Left ventricle myocardium inferior (tissue), 1 donor: Measurements from ENCODE around the gene SEMA3B. TPM values are rescaled to one million over a fixed set of nuclear protein-coding genes. Genes with fewer than 3 reads are reported as not detected.

Source experiments
- DNase-seq: peaks from one replicate; pipeline ENCODE4 v3.0.0-alpha.2; 2020
- H3K27ac ChIP-seq: fragments of 200-600 bp; replicated peaks from 2 replicates; pipeline ENCODE4 v1.8.0; 2021
- H3K27me3 ChIP-seq: fragments of 200-600 bp; 2 replicates; pipeline ENCODE4 v1.8.0; 2021; ENCODE audit warnings: low read depth
- H3K36me3 ChIP-seq: fragments of 200-600 bp; 2 replicates; pipeline ENCODE4 v1.8.0; 2021
- H3K4me1 ChIP-seq: fragments of 200-600 bp; 2 replicates; pipeline ENCODE4 v1.8.0; 2021
- H3K4me3 ChIP-seq: fragments of 200-600 bp; 2 replicates; pipeline ENCODE4 v1.8.0; 2021; ENCODE audit warnings: mild to moderate bottlenecking, moderate library complexity
- H3K9me3 ChIP-seq: fragments of 200-600 bp; replicated peaks from 2 replicates; pipeline ENCODE4 v1.8.0; 2021
- intact Hi-C: fragments of 100-400 bp; cut with micrococcal nuclease; formaldehyde crosslinking; loops from one replicate; pipeline ENCODE4 v1.11.0; 2022
- total RNA-seq: library from RNA; stranded (reverse); fragmentation: NEBNext Ultra II Directional; extraction: Animal tissue kit (Norgen Biotek cat#: 25700); gene quantifications from one replicate; pipeline ENCODE4 v1.2.1, GENCODE V29; 2021
- TF ChIP-seq, protein P1 (sequence below): fragments of 200-600 bp; IDR thresholded peaks from 2 replicates; pipeline ENCODE4 v1.8.0; 2021; ENCODE audit warnings: antibody characterized with exemption, mild to moderate bottlenecking, borderline replicate concordance
- donor health status: DM: no; HTN: yes; CAD: no; lungs with severe emphysema.

SEMA3B gene
- total RNA-seq, 1 donor from 2014 or later, result 23.2 TPM

DNA sequence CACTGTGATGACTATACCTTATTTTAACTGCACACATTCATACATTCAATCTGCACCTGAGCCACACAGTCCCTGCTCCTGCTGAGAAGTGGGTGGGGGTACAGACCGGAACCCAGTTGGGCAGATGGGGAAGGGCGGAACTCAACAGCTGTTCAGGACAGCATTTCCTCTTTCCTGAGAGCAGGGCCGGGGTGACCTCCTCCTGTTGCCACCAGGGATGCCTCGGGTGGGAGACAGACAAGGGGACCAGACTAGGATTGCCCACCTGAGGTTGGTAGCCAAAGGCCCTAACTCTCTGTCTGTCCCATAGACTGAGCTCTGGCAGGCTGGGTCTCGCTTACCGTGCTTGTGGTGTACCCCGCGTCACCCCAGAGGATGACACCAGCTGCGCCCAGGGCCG lies 49.7 kb downstream of the SEMA3B start:
- H3K9me3 ChIP-seq, result no peaks in the 10 kb centered on the region
- intact Hi-C loops, result no loop called here
- H3K27me3 ChIP-seq, result no peaks in the 10 kb centered on the region
- H3K27ac ChIP-seq, result peak overlapping the region; percentile 99
- H3K4me1 ChIP-seq, result peaks cover 96% of the 10 kb centered on the region
- TF ChIP-seq, protein P1, sequence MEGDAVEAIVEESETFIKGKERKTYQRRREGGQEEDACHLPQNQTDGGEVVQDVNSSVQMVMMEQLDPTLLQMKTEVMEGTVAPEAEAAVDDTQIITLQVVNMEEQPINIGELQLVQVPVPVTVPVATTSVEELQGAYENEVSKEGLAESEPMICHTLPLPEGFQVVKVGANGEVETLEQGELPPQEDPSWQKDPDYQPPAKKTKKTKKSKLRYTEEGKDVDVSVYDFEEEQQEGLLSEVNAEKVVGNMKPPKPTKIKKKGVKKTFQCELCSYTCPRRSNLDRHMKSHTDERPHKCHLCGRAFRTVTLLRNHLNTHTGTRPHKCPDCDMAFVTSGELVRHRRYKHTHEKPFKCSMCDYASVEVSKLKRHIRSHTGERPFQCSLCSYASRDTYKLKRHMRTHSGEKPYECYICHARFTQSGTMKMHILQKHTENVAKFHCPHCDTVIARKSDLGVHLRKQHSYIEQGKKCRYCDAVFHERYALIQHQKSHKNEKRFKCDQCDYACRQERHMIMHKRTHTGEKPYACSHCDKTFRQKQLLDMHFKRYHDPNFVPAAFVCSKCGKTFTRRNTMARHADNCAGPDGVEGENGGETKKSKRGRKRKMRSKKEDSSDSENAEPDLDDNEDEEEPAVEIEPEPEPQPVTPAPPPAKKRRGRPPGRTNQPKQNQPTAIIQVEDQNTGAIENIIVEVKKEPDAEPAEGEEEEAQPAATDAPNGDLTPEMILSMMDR, result no peak
- no peak for DNase-seq
- peak overlapping the region; percentile 86 for H3K4me3 ChIP-seq
- H3K36me3 ChIP-seq, result peaks cover 45% of the 10 kb centered on the region

DNA sequence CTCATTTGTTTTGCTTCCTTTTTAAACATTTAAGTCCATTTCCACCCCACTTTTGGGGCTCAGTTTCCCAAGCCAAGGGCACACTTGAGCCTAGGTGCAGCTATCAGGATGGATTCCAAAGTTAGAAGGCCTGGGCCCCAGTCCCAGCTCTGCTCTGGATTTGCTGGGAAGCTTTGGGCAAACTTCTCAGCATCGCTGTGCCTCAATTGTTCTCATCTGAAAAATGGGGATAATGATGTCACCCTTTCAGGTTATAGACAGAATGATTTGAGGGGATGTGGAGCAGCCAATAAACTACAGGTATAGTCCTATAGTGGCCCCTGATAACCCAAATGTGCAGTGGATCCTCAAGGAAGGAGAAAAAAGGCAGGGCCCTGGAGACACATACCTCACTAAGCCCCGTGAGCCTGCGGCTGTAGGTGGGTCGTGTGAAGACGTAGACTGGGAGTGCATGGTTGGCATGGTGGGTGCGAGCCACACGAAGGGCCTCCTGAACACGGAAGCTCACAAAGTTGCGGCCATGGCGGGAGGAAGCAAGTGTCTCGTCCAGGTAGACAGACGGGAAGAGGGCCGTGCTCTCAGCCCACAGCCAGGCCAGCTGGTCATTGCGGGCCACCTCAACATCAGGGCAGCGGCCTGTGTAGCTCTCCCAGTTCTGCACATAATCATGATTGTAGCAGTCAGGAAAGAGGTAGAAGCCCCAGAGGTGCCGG lies 50.4 kb downstream of the SEMA3B start:
- Histone ChIP-seq H3K4me3 (peak overlapping the region; percentile 86), H3K27ac (peak overlapping the region; percentile 99), H3K27me3 (no peaks in the 10 kb centered on the region), H3K9me3 (no peaks in the 10 kb centered on the region), H3K36me3 (peaks cover 45% of the 10 kb centered on the region), H3K4me1 (peaks cover 97% of the 10 kb centered on the region)
- TF ChIP-seq, protein P1, result no peak
- intact Hi-C loops, result no loop called here
- no peak for DNase-seq

DNA sequence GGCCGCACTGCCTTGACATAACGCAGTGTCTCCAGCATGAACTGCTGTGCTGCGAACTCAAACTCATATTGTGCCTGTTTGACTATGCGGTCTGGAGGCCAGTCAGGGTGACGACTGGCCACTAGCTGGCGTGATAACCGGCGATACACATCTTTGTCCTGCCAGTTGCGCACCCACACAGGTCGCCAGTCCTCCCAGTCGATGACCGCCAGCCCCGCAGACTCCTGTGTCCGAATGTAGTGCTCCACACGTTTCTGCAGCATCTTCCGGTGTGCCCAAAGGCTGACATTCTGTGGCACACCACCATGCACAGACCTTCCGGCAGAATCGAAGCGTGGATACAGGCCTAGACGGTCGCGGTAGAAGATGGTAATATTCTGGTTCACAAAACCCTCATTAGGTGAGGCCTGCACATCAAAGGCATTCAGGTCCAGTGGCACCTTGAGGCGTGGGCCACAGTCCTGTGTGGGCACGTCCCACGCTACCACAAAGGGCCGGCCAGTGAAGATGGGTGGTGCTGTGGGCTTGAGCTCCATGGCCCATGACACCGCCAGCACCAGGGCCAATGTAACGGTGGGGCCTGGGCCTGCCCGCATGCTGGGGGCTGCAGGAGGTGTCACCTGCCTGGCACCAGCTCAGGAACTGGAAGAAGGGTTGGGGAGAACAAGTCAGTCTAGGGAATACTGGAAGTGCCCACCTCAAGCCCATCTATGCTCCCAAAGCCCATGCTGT lies 51.1 kb downstream of the SEMA3B start:
- H3K36me3 ChIP-seq, result peaks cover 45% of the 10 kb centered on the region
- DNase-seq, result no peak

DNA sequence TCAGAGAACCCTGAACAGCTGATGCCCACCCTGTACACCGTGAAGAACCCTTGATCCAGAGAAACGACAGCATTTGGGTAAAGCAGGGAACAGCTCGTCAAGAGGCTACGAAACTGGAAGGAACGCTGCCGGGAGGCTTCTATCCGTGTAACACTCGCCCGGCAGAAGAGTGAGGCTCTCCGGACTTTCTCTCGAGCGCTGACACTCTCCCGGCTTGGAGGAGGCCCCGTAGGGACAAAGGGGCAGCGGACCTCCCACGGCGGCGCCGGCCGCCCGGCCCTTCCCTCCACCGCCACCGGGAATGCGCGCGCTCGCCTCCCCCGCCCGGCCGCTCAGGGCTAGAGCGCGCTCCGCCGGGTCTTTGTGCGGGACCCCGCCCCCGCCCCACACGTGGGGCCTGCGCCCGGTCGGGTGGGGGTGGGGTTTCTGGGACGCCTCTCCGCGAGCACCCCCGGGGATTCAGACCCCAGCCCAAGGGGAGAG lies 51.9 kb downstream of the SEMA3B start:
- peaks cover 51% of the 10 kb centered on the region for H3K36me3 ChIP-seq

More for the DNA sequence above, 51.1 kb downstream of the SEMA3B start:
- no peaks in the 10 kb centered on the region for H3K9me3 ChIP-seq
- H3K27me3 ChIP-seq, result no peaks in the 10 kb centered on the region
- intact Hi-C loops, result no loop called here
- H3K4me3 ChIP-seq, result peak overlapping the region; percentile 86
- peaks cover 97% of the 10 kb centered on the region for H3K4me1 ChIP-seq
- peak overlapping the region; percentile 99 for H3K27ac ChIP-seq
- TF ChIP-seq, protein P1, result peak; percentile 12

More for the DNA sequence above, 51.9 kb downstream of the SEMA3B start:
- TF ChIP-seq, protein P1, result no peak
- peak overlapping the region; percentile 99 for H3K27ac ChIP-seq
- H3K27me3 ChIP-seq, result no peaks in the 10 kb centered on the region
- peak; percentile 86 for DNase-seq
- H3K9me3 ChIP-seq, result no peaks in the 10 kb centered on the region
- intact Hi-C loops, result no loop called here
- H3K4me1 ChIP-seq, result peaks cover 95% of the 10 kb centered on the region
- peak overlapping the region; percentile 86 for H3K4me3 ChIP-seq
